ENCODE measurements around the gene PRR7.

DNA sequence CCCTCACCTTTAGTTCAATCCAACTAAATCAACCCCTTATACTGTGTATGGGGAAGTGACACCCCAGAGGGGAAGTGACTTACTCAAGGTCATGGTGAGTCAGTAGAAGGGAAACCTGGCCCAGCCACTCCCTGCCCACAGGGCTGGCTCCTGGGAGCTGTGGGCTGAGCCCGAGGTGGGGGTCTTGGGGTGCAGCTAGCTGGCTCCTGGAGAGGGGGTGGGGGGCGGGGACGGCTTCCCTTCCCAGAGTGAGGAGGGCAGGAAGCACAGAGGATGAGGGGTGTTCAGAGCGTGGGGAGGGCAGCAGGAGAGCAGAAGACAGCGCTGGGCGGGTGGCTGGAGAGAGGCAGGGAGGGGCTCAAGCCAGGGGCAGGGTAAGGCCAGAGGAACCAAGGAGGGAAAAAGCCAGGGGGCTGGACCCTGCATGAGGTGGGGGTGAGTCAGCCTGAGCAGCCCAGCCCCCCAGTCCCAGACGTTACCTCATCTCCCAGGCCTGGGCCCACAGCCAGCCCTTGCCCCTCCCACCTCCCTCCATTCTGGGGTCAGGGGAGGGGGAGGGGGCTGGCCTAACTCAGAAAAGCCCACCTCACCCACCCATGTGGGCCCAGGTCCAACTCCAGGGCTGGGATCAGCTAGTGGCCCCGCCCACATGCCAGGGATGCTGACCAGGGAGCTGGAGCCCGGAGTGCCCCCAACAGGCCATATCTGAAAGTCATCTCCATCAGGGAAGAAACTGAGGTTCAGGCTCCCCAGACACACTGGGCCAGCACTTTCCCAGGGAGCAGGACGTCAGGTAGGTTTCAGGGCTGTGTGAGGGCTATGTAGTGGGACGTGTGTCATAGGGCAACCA, 48.0 kb downstream of the PRR7 start:
- TF ChIP-seq, protein P1, sequence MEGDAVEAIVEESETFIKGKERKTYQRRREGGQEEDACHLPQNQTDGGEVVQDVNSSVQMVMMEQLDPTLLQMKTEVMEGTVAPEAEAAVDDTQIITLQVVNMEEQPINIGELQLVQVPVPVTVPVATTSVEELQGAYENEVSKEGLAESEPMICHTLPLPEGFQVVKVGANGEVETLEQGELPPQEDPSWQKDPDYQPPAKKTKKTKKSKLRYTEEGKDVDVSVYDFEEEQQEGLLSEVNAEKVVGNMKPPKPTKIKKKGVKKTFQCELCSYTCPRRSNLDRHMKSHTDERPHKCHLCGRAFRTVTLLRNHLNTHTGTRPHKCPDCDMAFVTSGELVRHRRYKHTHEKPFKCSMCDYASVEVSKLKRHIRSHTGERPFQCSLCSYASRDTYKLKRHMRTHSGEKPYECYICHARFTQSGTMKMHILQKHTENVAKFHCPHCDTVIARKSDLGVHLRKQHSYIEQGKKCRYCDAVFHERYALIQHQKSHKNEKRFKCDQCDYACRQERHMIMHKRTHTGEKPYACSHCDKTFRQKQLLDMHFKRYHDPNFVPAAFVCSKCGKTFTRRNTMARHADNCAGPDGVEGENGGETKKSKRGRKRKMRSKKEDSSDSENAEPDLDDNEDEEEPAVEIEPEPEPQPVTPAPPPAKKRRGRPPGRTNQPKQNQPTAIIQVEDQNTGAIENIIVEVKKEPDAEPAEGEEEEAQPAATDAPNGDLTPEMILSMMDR (IDR thresholded peaks at IDR 0.05), result peak in 1 of 7 experiments; percentile 13
- TF ChIP-seq POLR2AphosphoS5 (IDR thresholded peaks at IDR 0.05) (no peak), POLR2A (IDR thresholded peaks at IDR 0.05) (no peak), EP300 (IDR thresholded peaks at IDR 0.05) (no peak)
